ENCODE results near the gene NANOS2.

Gene NANOS2

GRCh38 chr19:45890877-45891276, 23.7 kb downstream of the NANOS2 start:
- no peak for FAIRE-seq

- FAIRE-seq, result no peak
These were observed 25.2 kb downstream of the NANOS2 start for GRCh38 chr19:45889210-45889885.

GRCh38 chr19:45887200-45887710, 27.3 kb downstream of the NANOS2 start:
- FAIRE-seq, result no peak

GRCh38 chr19:45886427-45887199, 28.0 kb downstream of the NANOS2 start:
- peak; percentile 54 for FAIRE-seq

- no peak for FAIRE-seq
These were observed 28.8 kb downstream of the NANOS2 start, which contains the start of gene IRF2BP1 for GRCh38 chr19:45885556-45886426. IRF2BP1 (minus strand) TSS chr19:45886141; CDS start chr19:45885774, 367 bp downstream.

- no peak for FAIRE-seq
These were observed 29.7 kb downstream of the NANOS2 start for GRCh38 chr19:45884682-45885555.

- FAIRE-seq, result no peak
These were observed 30.5 kb downstream of the NANOS2 start for GRCh38 chr19:45883881-45884681.

- no peak for FAIRE-seq
These were observed 31.0 kb downstream of the NANOS2 start for GRCh38 chr19:45883586-45883880.

GRCh38 chr19:45882652-45883585, 31.7 kb downstream of the NANOS2 start:
- no peak for FAIRE-seq

GRCh38 chr19:45881909-45882528, 32.6 kb downstream of the NANOS2 start:
- FAIRE-seq, result no peak

- FAIRE-seq, result no peak
These were observed 33.3 kb downstream of the NANOS2 start for GRCh38 chr19:45881082-45881908.

- no peak for FAIRE-seq
These were observed 34.6 kb downstream of the NANOS2 start for GRCh38 chr19:45879971-45880370.

- FAIRE-seq, result no peak
These were observed 35.5 kb downstream of the NANOS2 start for GRCh38 chr19:45879055-45879454.

- no peak for FAIRE-seq
These were observed 36.4 kb downstream of the NANOS2 start for GRCh38 chr19:45878043-45878794.

GRCh38 chr19:45876411-45877197, 38.0 kb downstream of the NANOS2 start:
- no peak for FAIRE-seq

- no peak for FAIRE-seq
These were observed 38.5 kb downstream of the NANOS2 start for GRCh38 chr19:45876161-45876410.

GRCh38 chr19:45874620-45874966, 40.0 kb downstream of the NANOS2 start:
- FAIRE-seq, result no peak

Measured in endometrium (tissue), 2 donors.